ENCODE data around the gene IDI2. TPM values are rescaled to one million over a fixed set of nuclear protein-coding genes. Genes with fewer than 3 reads are reported as not detected.
"Not testable (repeated sequence)": the region's sequence is repeated elsewhere in the genome, so short reads cannot be mapped to it uniquely, and the experiment has no call there.

IDI2 gene
- total RNA-seq, 1 donor from 2014 or later, result 0.13 TPM

DNA sequence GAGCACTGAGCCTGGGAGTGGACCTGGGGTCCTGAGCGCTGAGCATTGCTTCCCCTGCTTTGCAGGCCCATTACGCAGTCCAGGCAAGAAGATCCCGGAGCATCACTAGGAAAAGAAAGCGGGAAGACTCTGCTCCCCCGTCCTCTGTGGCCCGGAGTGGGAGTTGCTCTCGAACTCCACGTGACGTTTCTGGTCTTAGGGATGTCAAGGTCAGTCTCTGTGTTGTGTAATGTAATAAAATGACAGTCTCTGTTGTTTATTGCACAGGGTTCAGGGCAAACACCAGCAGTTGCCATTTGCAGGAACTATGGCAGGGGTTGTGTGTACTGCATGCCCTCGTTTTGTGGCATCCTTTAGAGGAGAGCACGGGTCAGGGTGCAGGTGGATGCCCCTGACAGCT lies 10.0 kb downstream of the IDI2 start:
- Histone ChIP-seq H3K36me3 (ENCODE audit: control insufficient read depth, insufficient read depth, low read length) (peaks cover 6% of the 10 kb centered on the region), H3K27me3 (ENCODE audit: control insufficient read depth, insufficient read depth, low read length) (no peaks in the 10 kb centered on the region), H3K4me3 (ENCODE audit: low read depth, low read length) (no peak overlapping the region)
- TF ChIP-seq, protein P1, sequence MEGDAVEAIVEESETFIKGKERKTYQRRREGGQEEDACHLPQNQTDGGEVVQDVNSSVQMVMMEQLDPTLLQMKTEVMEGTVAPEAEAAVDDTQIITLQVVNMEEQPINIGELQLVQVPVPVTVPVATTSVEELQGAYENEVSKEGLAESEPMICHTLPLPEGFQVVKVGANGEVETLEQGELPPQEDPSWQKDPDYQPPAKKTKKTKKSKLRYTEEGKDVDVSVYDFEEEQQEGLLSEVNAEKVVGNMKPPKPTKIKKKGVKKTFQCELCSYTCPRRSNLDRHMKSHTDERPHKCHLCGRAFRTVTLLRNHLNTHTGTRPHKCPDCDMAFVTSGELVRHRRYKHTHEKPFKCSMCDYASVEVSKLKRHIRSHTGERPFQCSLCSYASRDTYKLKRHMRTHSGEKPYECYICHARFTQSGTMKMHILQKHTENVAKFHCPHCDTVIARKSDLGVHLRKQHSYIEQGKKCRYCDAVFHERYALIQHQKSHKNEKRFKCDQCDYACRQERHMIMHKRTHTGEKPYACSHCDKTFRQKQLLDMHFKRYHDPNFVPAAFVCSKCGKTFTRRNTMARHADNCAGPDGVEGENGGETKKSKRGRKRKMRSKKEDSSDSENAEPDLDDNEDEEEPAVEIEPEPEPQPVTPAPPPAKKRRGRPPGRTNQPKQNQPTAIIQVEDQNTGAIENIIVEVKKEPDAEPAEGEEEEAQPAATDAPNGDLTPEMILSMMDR (IDR thresholded peaks at IDR 0.05; ENCODE audit: insufficient read depth, low read length, poor library complexity, severe bottlenecking), result no peak
- no peak for DNase-seq (ENCODE audit: low read depth)

DNA sequence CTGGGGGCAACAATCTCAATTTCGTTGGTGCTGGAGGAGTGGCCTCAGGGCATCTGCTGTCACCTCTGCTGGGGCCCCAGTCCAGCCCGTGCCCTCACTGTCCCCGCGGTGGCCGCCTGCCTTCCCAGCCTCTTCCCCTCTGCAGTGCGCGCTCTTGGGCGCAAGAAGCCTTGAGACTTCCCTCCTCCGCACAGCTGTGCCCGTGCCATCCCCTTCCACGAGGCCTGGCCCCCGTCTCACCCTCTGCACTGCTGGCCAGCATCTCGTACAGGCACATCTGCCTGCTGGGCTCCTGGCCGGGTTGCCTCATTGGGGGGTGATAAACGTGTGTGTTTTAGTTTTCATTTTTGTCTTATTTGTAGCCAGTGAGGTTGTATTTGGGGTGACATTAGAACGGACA lies 14.0 kb downstream of the IDI2 start:
- Histone ChIP-seq H3K36me3 (ENCODE audit: control insufficient read depth, insufficient read depth, low read length) (peaks cover 3% of the 10 kb centered on the region), H3K4me3 (ENCODE audit: low read depth, low read length) (no peak overlapping the region), H3K27me3 (ENCODE audit: control insufficient read depth, insufficient read depth, low read length) (no peaks in the 10 kb centered on the region)
- TF ChIP-seq, protein P1 (IDR thresholded peaks at IDR 0.05; ENCODE audit: insufficient read depth, low read length, poor library complexity, severe bottlenecking), result no peak
- DNase-seq (ENCODE audit: low read depth), result no peak

DNA sequence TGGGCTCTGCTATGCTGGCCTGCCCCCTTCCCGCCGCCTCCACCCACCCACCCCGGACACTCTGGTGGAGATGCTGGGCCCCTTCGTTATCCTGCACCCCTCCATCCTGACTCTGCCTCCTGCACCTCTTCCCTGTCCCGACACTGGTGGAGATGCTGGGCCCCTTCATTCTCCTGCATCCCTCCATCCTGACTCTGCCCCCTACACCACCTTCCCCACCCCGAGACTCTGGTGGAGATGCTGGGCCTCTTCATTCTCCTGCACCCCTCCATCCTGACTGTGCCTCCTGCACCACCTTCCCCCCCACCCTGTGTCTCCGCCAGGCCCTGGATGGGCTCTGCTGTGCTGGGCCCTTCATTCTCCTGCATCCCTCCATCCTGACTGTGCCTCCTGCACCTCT lies 15.0 kb downstream of the IDI2 start:
- Histone ChIP-seq H3K36me3 (ENCODE audit: control insufficient read depth, insufficient read depth, low read length) (peaks cover 2% of the 10 kb centered on the region), H3K4me3 (ENCODE audit: low read depth, low read length) (no peak overlapping the region)
- no peak for DNase-seq (ENCODE audit: low read depth)

DNA sequence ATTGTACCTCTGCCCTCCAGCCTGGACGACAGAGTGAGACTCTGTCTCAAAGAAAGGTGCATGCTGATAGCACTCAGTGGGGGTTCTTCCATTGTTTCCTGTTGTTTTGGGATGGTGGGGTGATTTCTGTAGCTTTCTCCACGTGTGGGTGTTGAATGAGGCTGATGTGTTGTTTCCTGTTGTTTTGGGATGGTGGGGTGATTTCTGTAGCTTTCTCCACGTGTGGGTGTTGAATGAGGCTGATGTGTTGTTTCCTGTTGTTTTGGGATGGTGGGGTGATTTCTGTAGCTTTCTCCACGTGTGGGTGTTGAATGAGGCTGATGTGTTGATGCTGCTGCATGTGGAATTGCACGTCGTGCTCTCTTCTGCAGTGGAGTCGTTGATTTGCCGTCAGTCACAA lies 15.7 kb downstream of the IDI2 start:
- H3K4me3 ChIP-seq (ENCODE audit: low read depth, low read length); DNase-seq (ENCODE audit: low read depth); H3K36me3 ChIP-seq (ENCODE audit: control insufficient read depth, insufficient read depth, low read length); H3K27me3 ChIP-seq (ENCODE audit: control insufficient read depth, insufficient read depth, low read length): not testable (repeated sequence)

More for the DNA sequence above, 15.0 kb downstream of the IDI2 start:
- TF ChIP-seq, protein P1 (IDR thresholded peaks at IDR 0.05; ENCODE audit: insufficient read depth, low read length, poor library complexity, severe bottlenecking), result no peak
- H3K27me3 ChIP-seq (ENCODE audit: control insufficient read depth, insufficient read depth, low read length), result no peaks in the 10 kb centered on the region

DNA sequence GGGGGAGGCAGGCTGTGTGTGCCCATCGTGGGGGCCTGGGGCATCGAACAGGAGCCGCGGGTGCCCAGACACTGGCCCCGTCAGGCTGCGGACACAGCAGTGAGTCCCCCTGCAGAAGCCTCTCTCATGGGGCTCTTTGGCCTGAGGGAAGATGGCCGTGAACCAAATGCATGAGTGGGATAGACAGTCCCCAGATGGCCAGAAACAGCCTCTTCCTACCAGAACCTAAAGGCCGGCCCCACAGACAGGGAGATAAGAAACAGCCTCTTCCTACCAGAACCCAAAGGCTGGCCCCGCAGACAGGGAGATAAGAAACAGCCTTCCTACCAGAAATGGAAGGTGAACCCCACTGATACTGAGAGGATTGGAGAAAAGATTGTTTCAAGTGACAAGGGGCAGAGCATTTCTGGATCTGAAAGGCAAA lies 16.6 kb downstream of the IDI2 start:
- Histone ChIP-seq H3K27me3 (ENCODE audit: control insufficient read depth, insufficient read depth, low read length) (no peaks in the 10 kb centered on the region), H3K36me3 (ENCODE audit: control insufficient read depth, insufficient read depth, low read length) (peaks cover 3% of the 10 kb centered on the region), H3K4me3 (ENCODE audit: low read depth, low read length) (no peak overlapping the region)
- DNase-seq (ENCODE audit: low read depth), result no peak
- TF ChIP-seq, protein P1 (IDR thresholded peaks at IDR 0.05; ENCODE audit: insufficient read depth, low read length, poor library complexity, severe bottlenecking), result no peak

DNA sequence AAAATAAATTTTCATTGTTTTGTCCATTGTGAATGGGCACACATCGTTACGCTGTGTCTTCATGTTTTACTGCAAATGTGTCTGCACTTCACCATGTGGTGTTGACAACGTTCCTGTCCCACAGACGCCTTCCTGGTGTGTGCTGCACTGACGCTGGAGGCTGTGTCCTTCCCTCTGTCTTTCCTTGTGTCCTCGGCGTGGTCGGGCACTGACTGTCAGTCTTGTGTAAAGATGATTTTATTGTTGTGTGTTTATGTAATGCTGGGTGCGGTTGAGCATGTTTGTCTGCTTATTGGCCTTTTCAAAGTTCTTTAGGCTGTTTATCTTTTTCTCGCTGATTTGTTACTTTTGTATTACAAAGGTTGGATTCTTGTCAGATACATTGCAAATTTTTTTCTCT lies 18.1 kb downstream of the IDI2 start:
- Histone ChIP-seq H3K27me3 (ENCODE audit: control insufficient read depth, insufficient read depth, low read length) (no peaks in the 10 kb centered on the region), H3K4me3 (ENCODE audit: low read depth, low read length) (no peak overlapping the region), H3K36me3 (ENCODE audit: control insufficient read depth, insufficient read depth, low read length) (peaks cover 3% of the 10 kb centered on the region)
- no peak for DNase-seq (ENCODE audit: low read depth)
- TF ChIP-seq, protein P1 (IDR thresholded peaks at IDR 0.05; ENCODE audit: insufficient read depth, low read length, poor library complexity, severe bottlenecking), result no peak
